LNCAP (cell line): ENCODE measurements around the gene TPPP3.
A peak's percentile ranks its signal among the peaks of the same experiment; 100 is the strongest.

Experiments
- CTCF ChIP-seq: fragments of 450-650 bp; IDR thresholded peaks from 2 replicates; pipeline ENCODE4 v1.5.1; 2017; ENCODE audit warnings: mild to moderate bottlenecking

Gene TPPP3

GRCh38 chr16:67349172-67349571, 44.1 kb downstream of the TPPP3 start:
- peak; percentile 51; the same call in 1 of the 2 replicates for TF ChIP-seq CTCF

GRCh38 chr16:67346341-67346740, 47.0 kb downstream of the TPPP3 start:
- no peak for TF ChIP-seq CTCF

- TF ChIP-seq CTCF, result no peak
These were observed 47.9 kb downstream of the TPPP3 start for GRCh38 chr16:67345401-67345800.

GRCh38 chr16:67342616-67343015, 50.7 kb downstream of the TPPP3 start:
- TF ChIP-seq CTCF, result no peak

GRCh38 chr16:67341250-67341649, 52.0 kb downstream of the TPPP3 start:
- TF ChIP-seq CTCF, result no peak
